ENCODE measurements around the gene BCDIN3D. TPM values are rescaled to one million over a fixed set of nuclear protein-coding genes. Genes with fewer than 3 reads are reported as not detected.

Gene BCDIN3D
- total RNA-seq, 1 experiment from 2014 or later: 3.3 TPM

DNA sequence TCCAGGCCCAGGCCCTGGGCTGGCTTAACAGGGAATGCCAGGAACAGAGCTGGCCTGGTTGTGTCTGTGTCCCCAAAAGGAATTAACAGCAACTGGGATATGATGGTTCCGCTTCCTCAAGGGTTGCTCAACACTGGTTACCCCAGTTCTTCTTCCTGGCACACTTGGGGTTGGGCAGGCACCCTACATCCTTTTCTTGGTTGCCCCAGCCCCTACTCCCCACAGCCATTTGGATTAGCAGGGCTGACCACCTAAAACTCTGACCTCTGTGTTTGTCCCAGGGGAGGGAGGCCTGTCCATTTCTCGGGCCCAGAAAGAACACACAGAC is 45.5 kb downstream of the BCDIN3D start:
- Histone ChIP-seq H2BK5ac (ENCODE audit: insufficient read length, low read length) (no peak overlapping the region), H4K20me1 (ENCODE audit: control insufficient read depth, insufficient read depth, insufficient read length) (no peaks in the 10 kb centered on the region), H3K4me1 (ENCODE audit: insufficient read depth, low read length) (no peaks in the 10 kb centered on the region), H4K8ac (replicated peaks; ENCODE audit: insufficient read length, low read depth, low read length) (no peak overlapping the region), H3K23ac (ENCODE audit: insufficient read length, low read depth, low read length) (no peak overlapping the region), H3K9me3 (ENCODE audit: control insufficient read depth, low read depth, low read length) (no peaks in the 10 kb centered on the region), H3K27me3 (ENCODE audit: insufficient read depth, low read length) (no peaks in the 10 kb centered on the region), H2BK15ac (ENCODE audit: low read depth, low read length) (no peak overlapping the region), H2BK12ac (ENCODE audit: insufficient read length, low read depth, low read length) (no peak overlapping the region), H3K18ac (ENCODE audit: insufficient read length, low read depth, low read length) (no peak overlapping the region), H3K23me2 (ENCODE audit: insufficient read length, low read depth, low read length, poor library complexity, severe bottlenecking) (no peaks in the 10 kb centered on the region), H3K4me2 (ENCODE audit: insufficient read depth, insufficient read length, low read length) (no peak overlapping the region), H3K4ac (ENCODE audit: low read depth, low read length) (no peak overlapping the region), H2BK120ac (ENCODE audit: low read depth, low read length, poor library complexity, severe bottlenecking) (no peak overlapping the region), H4K91ac (ENCODE audit: insufficient read length, low read depth, low read length) (no peak overlapping the region), H3T11ph (ENCODE audit: low read length) (no peak overlapping the region), H3K9ac (ENCODE audit: extremely low read depth, insufficient read length, low read length) (no peak overlapping the region), H3K79me1 (ENCODE audit: insufficient read depth, low read depth, low read length, poor library complexity, severe bottlenecking) (no peaks in the 10 kb centered on the region), H3K27ac (ENCODE audit: insufficient read length, low read depth, low read length) (no peak overlapping the region), H2AK5ac (ENCODE audit: insufficient read length, low read length) (no peak overlapping the region), H3K56ac (ENCODE audit: insufficient read length, low read depth, low read length) (no peak overlapping the region), H2BK20ac (ENCODE audit: low read depth, low read length, poor library complexity, severe bottlenecking) (no peak overlapping the region), H4K5ac (ENCODE audit: insufficient read length, low read depth, low read length) (no peak overlapping the region), H3K14ac (ENCODE audit: insufficient read depth, low read length) (no peak overlapping the region), H3K79me2 (ENCODE audit: insufficient read depth, low read length) (no peaks in the 10 kb centered on the region), H2AFZ (ENCODE audit: low read length) (no peak overlapping the region)
- TF ChIP-seq, protein P1, sequence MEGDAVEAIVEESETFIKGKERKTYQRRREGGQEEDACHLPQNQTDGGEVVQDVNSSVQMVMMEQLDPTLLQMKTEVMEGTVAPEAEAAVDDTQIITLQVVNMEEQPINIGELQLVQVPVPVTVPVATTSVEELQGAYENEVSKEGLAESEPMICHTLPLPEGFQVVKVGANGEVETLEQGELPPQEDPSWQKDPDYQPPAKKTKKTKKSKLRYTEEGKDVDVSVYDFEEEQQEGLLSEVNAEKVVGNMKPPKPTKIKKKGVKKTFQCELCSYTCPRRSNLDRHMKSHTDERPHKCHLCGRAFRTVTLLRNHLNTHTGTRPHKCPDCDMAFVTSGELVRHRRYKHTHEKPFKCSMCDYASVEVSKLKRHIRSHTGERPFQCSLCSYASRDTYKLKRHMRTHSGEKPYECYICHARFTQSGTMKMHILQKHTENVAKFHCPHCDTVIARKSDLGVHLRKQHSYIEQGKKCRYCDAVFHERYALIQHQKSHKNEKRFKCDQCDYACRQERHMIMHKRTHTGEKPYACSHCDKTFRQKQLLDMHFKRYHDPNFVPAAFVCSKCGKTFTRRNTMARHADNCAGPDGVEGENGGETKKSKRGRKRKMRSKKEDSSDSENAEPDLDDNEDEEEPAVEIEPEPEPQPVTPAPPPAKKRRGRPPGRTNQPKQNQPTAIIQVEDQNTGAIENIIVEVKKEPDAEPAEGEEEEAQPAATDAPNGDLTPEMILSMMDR (conservative IDR thresholded peaks at IDR 0.05): no peak
- no peaks in the 10 kb centered on the region for H3K9me3 Mint-ChIP-seq
- no peaks in the 10 kb centered on the region for H3K27me3 Mint-ChIP-seq (ENCODE audit: low read depth)
- H3K36me3 Mint-ChIP-seq (ENCODE audit: insufficient read depth in 1 of 3, low read depth in 3 of 3): peaks cover 10 to 38% (median 15%) of the 10 kb centered on the region in 3 experiments
- DNase-seq: no peak
- H3K4me1 Mint-ChIP-seq: no peaks in the 10 kb centered on the region
- no CpG with 5 or more reads among the region's 2 CpGs for WGBS (ENCODE audit: extremely low coverage, insufficient read length, low lambda C conversion rate)
- H3K27ac Mint-ChIP-seq: no peak overlapping the region
- no peak overlapping the region for H3K4me3 Mint-ChIP-seq
